ENCODE data around the gene GUCY1A2. TPM values are rescaled to one million over a fixed set of nuclear protein-coding genes. Genes with fewer than 3 reads are reported as not detected.

GUCY1A2 gene
- total RNA-seq, 1 donor from 2014 or later, result 23.5 TPM

- intact Hi-C loops (cut with DNase I), result no loop called here
These were observed 25.1 kb upstream of the GUCY1A2 start for GRCh38 chr11:107043242-107044006.

GRCh38 chr11:107042748-107043147, 24.5 kb upstream of the GUCY1A2 start:
- no peak overlapping the region for H3K4me3 ChIP-seq
- intact Hi-C loops (cut with DNase I), result no loop called here
- DNase-seq (no peak), ATAC-seq (no peak)
- H3K9me3 ChIP-seq, result no peaks in the 10 kb centered on the region
- H3K27ac ChIP-seq, result no peak overlapping the region
- TF ChIP-seq CTCF (IDR thresholded peaks at IDR 0.05), result no peak
- H3K27me3 ChIP-seq (ENCODE audit: low read depth), result no peaks in the 10 kb centered on the region
- H3K4me1 ChIP-seq, result no peaks in the 10 kb centered on the region
- H3K36me3 ChIP-seq, result no peaks in the 10 kb centered on the region

More at GRCh38 chr11:107043242-107044006, 25.1 kb upstream of the GUCY1A2 start:
- no peak for TF ChIP-seq CTCF (IDR thresholded peaks at IDR 0.05)
- Histone ChIP-seq H3K4me1 (no peaks in the 10 kb centered on the region), H3K36me3 (no peaks in the 10 kb centered on the region), H3K27me3 (ENCODE audit: low read depth) (no peaks in the 10 kb centered on the region), H3K9me3 (no peaks in the 10 kb centered on the region), H3K27ac (no peak overlapping the region), H3K4me3 (no peak overlapping the region)
- DNase-seq, result no peak
- no peak for ATAC-seq

- intact Hi-C loops (cut with DNase I), result no loop called here
- DNase-seq, result no peak
These were observed 22.8 kb upstream of the GUCY1A2 start for GRCh38 chr11:107041088-107041444.

GRCh38 chr11:107040433-107041087, 22.3 kb upstream of the GUCY1A2 start:
- Histone ChIP-seq H3K4me1 (no peaks in the 10 kb centered on the region), H3K27ac (no peak overlapping the region), H3K4me3 (no peak overlapping the region), H3K9me3 (no peaks in the 10 kb centered on the region), H3K36me3 (no peaks in the 10 kb centered on the region), H3K27me3 (ENCODE audit: low read depth) (no peaks in the 10 kb centered on the region)
- TF ChIP-seq CTCF (IDR thresholded peaks at IDR 0.05), result no peak
- ATAC-seq (no peak), DNase-seq (no peak)
- intact Hi-C loops (cut with DNase I), result no loop called here

More at GRCh38 chr11:107041088-107041444, 22.8 kb upstream of the GUCY1A2 start:
- Histone ChIP-seq H3K36me3 (no peaks in the 10 kb centered on the region), H3K27me3 (ENCODE audit: low read depth) (no peaks in the 10 kb centered on the region), H3K4me3 (no peak overlapping the region), H3K27ac (no peak overlapping the region), H3K9me3 (no peaks in the 10 kb centered on the region), H3K4me1 (no peaks in the 10 kb centered on the region)
- TF ChIP-seq CTCF (IDR thresholded peaks at IDR 0.05), result no peak
- ATAC-seq, result no peak

GRCh38 chr11:107025673-107026072, 7.4 kb upstream of the GUCY1A2 start:
- ATAC-seq (no peak), DNase-seq (no peak)
- no peaks in the 10 kb centered on the region for H3K9me3 ChIP-seq
- H3K4me1 ChIP-seq, result no peaks in the 10 kb centered on the region
- TF ChIP-seq CTCF (IDR thresholded peaks at IDR 0.05), result no peak
- intact Hi-C loops (cut with DNase I), result no loop called here
- H3K27ac ChIP-seq, result no peak overlapping the region
- no peak overlapping the region for H3K4me3 ChIP-seq
- no peaks in the 10 kb centered on the region for H3K36me3 ChIP-seq
- no peaks in the 10 kb centered on the region for H3K27me3 ChIP-seq (ENCODE audit: low read depth)
